Neural progenitor cell (in vitro differentiated cells): Measurements from ENCODE around the gene FXYD2. TPM values are rescaled to one million over a fixed set of nuclear protein-coding genes. Genes with fewer than 3 reads are reported as not detected.

ENCODE experiments used
- DNase-seq: peaks from one replicate; pipeline ENCODE4 v3.0.0-alpha.2; 2016; ENCODE audit warnings: low spot score
- H2AFZ ChIP-seq: fragments of 200-600 bp; sonication (generic); replicated peaks from 2 replicates; pipeline ENCODE4 v1.6.1; 2016; ENCODE audit warnings: antibody characterized with exemption
- H3F3A ChIP-seq: fragments of 200-600 bp; sonication (generic); 2 replicates; pipeline ENCODE4 v1.6.1; 2016; ENCODE audit warnings: antibody characterized with exemption, low read depth
- H3K27ac ChIP-seq: fragments of 200-600 bp; sonication (generic); 2 replicates; pipeline ENCODE4 v1.5.1; 2016; ENCODE audit warnings: mild to moderate bottlenecking
- H3K27me3 ChIP-seq: fragments of 200-600 bp; sonication (generic); 2 replicates; pipeline ENCODE4 v1.6.1; 2016; ENCODE audit warnings: mild to moderate bottlenecking, moderate library complexity
- H3K36me3 ChIP-seq: fragments of 200-600 bp; sonication (generic); 2 replicates; pipeline ENCODE4 v1.5.1; 2016
- H3K4me1 ChIP-seq: fragments of 200-600 bp; sonication (generic); 2 replicates; pipeline ENCODE4 v1.6.1; 2016; ENCODE audit warnings: mixed run types
- H3K4me2 ChIP-seq: fragments of 200-600 bp; sonication (generic); 2 replicates; pipeline ENCODE4 v1.6.1; 2016
- H3K4me3 ChIP-seq: fragments of 200-600 bp; sonication (generic); 2 replicates; pipeline ENCODE4 v1.5.1; 2016
- H3K79me2 ChIP-seq: fragments of 200-600 bp; sonication (generic); 2 replicates; pipeline ENCODE4 v1.6.1; 2016; ENCODE audit warnings: low read depth
- H3K9ac ChIP-seq: fragments of 200-600 bp; sonication (generic); 2 replicates; pipeline ENCODE4 v1.6.1; 2016
- H3K9me3 ChIP-seq: fragments of 200-600 bp; sonication (generic); 2 replicates; pipeline ENCODE4 v1.5.1; 2016; ENCODE audit warnings: low read depth
- H4K20me1 ChIP-seq: fragments of 200-600 bp; sonication (generic); 2 replicates; pipeline ENCODE4 v1.6.1; 2016; ENCODE audit warnings: low read depth
- H3K27ac Mint-ChIP-seq: 3 replicates; pipeline ENCODE4 v1.8.0; 2021; ENCODE audit warnings: mixed read lengths
- H3K27me3 Mint-ChIP-seq: 2 replicates; pipeline ENCODE4 v1.8.0; 2022; ENCODE audit warnings: low read depth, mild to moderate bottlenecking, inconsistent platforms, moderate library complexity, mixed read lengths; ENCODE audit not compliant: insufficient read depth
- H3K36me3 Mint-ChIP-seq: 3 replicates; pipeline ENCODE4 v1.8.0; 2021; ENCODE audit warnings: mixed read lengths
- H3K4me1 Mint-ChIP-seq: 3 replicates; pipeline ENCODE4 v1.8.0; 2021; ENCODE audit warnings: mixed read lengths
- H3K4me3 Mint-ChIP-seq: 3 replicates; pipeline ENCODE4 v1.8.0; 2021; ENCODE audit warnings: mild to moderate bottlenecking, moderate library complexity, mixed read lengths
- H3K9me3 Mint-ChIP-seq: 3 replicates; pipeline ENCODE4 v1.8.0; 2020; ENCODE audit warnings: mixed read lengths
- CTCF ChIP-seq: fragments of 200-600 bp; sonication (generic); IDR thresholded peaks from 2 replicates; pipeline ENCODE4 v1.5.1; 2017; ENCODE audit warnings: antibody characterized with exemption, mild to moderate bottlenecking
- EZH2 ChIP-seq: fragments of 200-600 bp; sonication (generic); IDR thresholded peaks from 2 replicates; pipeline ENCODE4 v1.6.1; 2017; ENCODE audit warnings: antibody characterized with exemption, mild to moderate bottlenecking, moderate library complexity
- EZH2phosphoT487 ChIP-seq: fragments of 200-600 bp; sonication (generic); IDR thresholded peaks from 2 replicates; pipeline ENCODE4 v1.6.1; 2017; ENCODE audit warnings: antibody characterized with exemption
- total RNA-seq: library from RNA; depleted of rRNA; stranded (reverse); fragments of >200 nt; gene quantifications from 2 replicates; pipeline ENCODE4 v1.2.3, GENCODE V29; 2015; ENCODE audit warnings: low replicate concordance

FXYD2 gene
- total RNA-seq, 1 donor from 2014 or later: 1.9 TPM

GRCh38 chr11:117807482-117808327 is 16.8 kb downstream of the FXYD2 start:
- H3K79me2 ChIP-seq: no peaks in the 10 kb centered on the region
- no peak overlapping the region for H3K27ac ChIP-seq
- no peak overlapping the region for H3K4me2 ChIP-seq
- no peaks in the 10 kb centered on the region for H3K36me3 ChIP-seq
- peaks cover 25% of the 10 kb centered on the region for H3K27me3 Mint-ChIP-seq
- H3K9me3 Mint-ChIP-seq: no peaks in the 10 kb centered on the region
- no peaks in the 10 kb centered on the region for H3K36me3 Mint-ChIP-seq
- TF ChIP-seq EZH2 (no peak), EZH2phosphoT487 (no peak), CTCF (peak; percentile 98)
- H3K4me3 ChIP-seq: no peak overlapping the region
- H3K27ac Mint-ChIP-seq: no peak overlapping the region
- H4K20me1 ChIP-seq: no peaks in the 10 kb centered on the region
- no peaks in the 10 kb centered on the region for H3K4me1 ChIP-seq
- H3K4me1 Mint-ChIP-seq: peaks cover 23% of the 10 kb centered on the region
- no peak overlapping the region for H3K4me3 Mint-ChIP-seq
- no peaks in the 10 kb centered on the region for H3K9me3 ChIP-seq
- no peak overlapping the region for H3K9ac ChIP-seq
- peaks cover 3% of the 10 kb centered on the region for H3F3A ChIP-seq
- no peak overlapping the region for H2AFZ ChIP-seq
- peaks cover 13% of the 10 kb centered on the region for H3K27me3 ChIP-seq
- DNase-seq: peak; percentile 81

- Histone ChIP-seq H3K27ac (no peak overlapping the region), H3K4me1 (no peaks in the 10 kb centered on the region), H4K20me1 (no peaks in the 10 kb centered on the region), H3K79me2 (no peaks in the 10 kb centered on the region), H3K36me3 (no peaks in the 10 kb centered on the region), H3K4me3 (no peak overlapping the region), H3K9me3 (no peaks in the 10 kb centered on the region), H3K27me3 (peaks cover 19% of the 10 kb centered on the region), H3K9ac (no peak overlapping the region), H2AFZ (no peak overlapping the region), H3K4me2 (no peak overlapping the region), H3F3A (peaks cover 3% of the 10 kb centered on the region)
- TF ChIP-seq EZH2 (no peak), CTCF (no peak), EZH2phosphoT487 (no peak)
- Mint-ChIP-seq H3K4me3 (no peak overlapping the region), H3K4me1 (peaks cover 22% of the 10 kb centered on the region), H3K27me3 (peaks cover 25% of the 10 kb centered on the region), H3K9me3 (no peaks in the 10 kb centered on the region), H3K36me3 (no peaks in the 10 kb centered on the region), H3K27ac (no peak overlapping the region)
- DNase-seq: no peak
These were observed 17.7 kb downstream of the FXYD2 start for GRCh38 chr11:117806846-117807245.

- Histone ChIP-seq H3K9me3 (no peaks in the 10 kb centered on the region), H3K79me2 (no peaks in the 10 kb centered on the region), H3K27ac (no peak overlapping the region), H3K27me3 (peaks cover 37% of the 10 kb centered on the region), H3K9ac (no peak overlapping the region), H4K20me1 (no peaks in the 10 kb centered on the region), H3K4me1 (no peaks in the 10 kb centered on the region), H3K36me3 (no peaks in the 10 kb centered on the region), H2AFZ (no peak overlapping the region), H3K4me2 (no peak overlapping the region), H3F3A (peaks cover 3% of the 10 kb centered on the region), H3K4me3 (no peak overlapping the region)
- Mint-ChIP-seq H3K27me3 (peaks cover 24% of the 10 kb centered on the region), H3K4me3 (no peak overlapping the region), H3K4me1 (peaks cover 11% of the 10 kb centered on the region), H3K36me3 (no peaks in the 10 kb centered on the region), H3K9me3 (no peaks in the 10 kb centered on the region), H3K27ac (no peak overlapping the region)
- DNase-seq: no peak
- TF ChIP-seq EZH2: no peak
- no peak for TF ChIP-seq CTCF
- no peak for TF ChIP-seq EZH2phosphoT487
These were observed 19.5 kb downstream of the FXYD2 start for GRCh38 chr11:117805045-117805444.
